Neuron (in vitro differentiated cells): ENCODE measurements around the gene FRYL.
"Not testable (repeated sequence)": the region's sequence is repeated elsewhere in the genome, so short reads cannot be mapped to it uniquely, and the experiment has no call there.

Experiments
- H2AFZ ChIP-seq: one replicate; pipeline ENCODE4 v1.6.1; 2013; ENCODE audit warnings: low read depth, mild to moderate bottlenecking, inconsistent platforms, low read length, moderate library complexity
- H3K27me3 ChIP-seq: one replicate; pipeline ENCODE4 v1.6.1; 2013; ENCODE audit warnings: low read length; ENCODE audit not compliant: insufficient read depth
- H3K36me3 ChIP-seq: one replicate; pipeline ENCODE4 v1.6.1; 2013; ENCODE audit warnings: low read length; ENCODE audit not compliant: insufficient read depth
- H3K4me1 ChIP-seq: one replicate; pipeline ENCODE4 v1.6.1; 2013; ENCODE audit warnings: low read length; ENCODE audit not compliant: insufficient read depth
- H3K4me3 ChIP-seq: 2 replicates; pipeline ENCODE4 v1.5.1; 2013; ENCODE audit warnings: mild to moderate bottlenecking, low read length, moderate library complexity
- H3K9me3 ChIP-seq: one replicate; pipeline ENCODE4 v1.6.1; 2013; ENCODE audit warnings: low read length

The FRYL gene

GRCh38 chr4:48475770-48476169 lies 304.3 kb downstream of the FRYL start:
- Histone ChIP-seq H3K9me3 (no peaks in the 10 kb centered on the region), H2AFZ (no peak overlapping the region), H3K4me3 (no peak overlapping the region), H3K4me1 (no peaks in the 10 kb centered on the region), H3K36me3 (no peaks in the 10 kb centered on the region), H3K27me3 (no peaks in the 10 kb centered on the region)

- Histone ChIP-seq H3K36me3 (no peaks in the 10 kb centered on the region), H3K4me3 (no peak overlapping the region), H3K4me1 (peaks cover 12% of the 10 kb centered on the region), H3K27me3 (no peaks in the 10 kb centered on the region), H3K9me3 (no peaks in the 10 kb centered on the region), H2AFZ (no peak overlapping the region)
Observed at GRCh38 chr4:48472794-48473193, 307.3 kb downstream of the FRYL start.

- Histone ChIP-seq H3K4me3 (no peak overlapping the region), H3K36me3 (no peaks in the 10 kb centered on the region)
Observed at GRCh38 chr4:48470570-48470969, 309.5 kb downstream of the FRYL start.

GRCh38 chr4:48470137-48470536 lies 309.9 kb downstream of the FRYL start:
- Histone ChIP-seq H3K9me3 (no peaks in the 10 kb centered on the region), H2AFZ (peak overlapping the region; percentile 1), H3K4me3 (no peak overlapping the region), H3K4me1 (peaks cover 12% of the 10 kb centered on the region), H3K27me3 (no peaks in the 10 kb centered on the region), H3K36me3 (no peaks in the 10 kb centered on the region)

More at GRCh38 chr4:48470570-48470969, 309.5 kb downstream of the FRYL start:
- H3K9me3 ChIP-seq, result no peaks in the 10 kb centered on the region
- H3K27me3 ChIP-seq, result no peaks in the 10 kb centered on the region
- H3K4me1 ChIP-seq, result peaks cover 12% of the 10 kb centered on the region
- peak overlapping the region; percentile 1 for H2AFZ ChIP-seq

- H3K27me3 ChIP-seq, result no peaks in the 10 kb centered on the region
Observed at GRCh38 chr4:48467891-48468290, 312.2 kb downstream of the FRYL start.

GRCh38 chr4:48467442-48467841 lies 312.6 kb downstream of the FRYL start:
- Histone ChIP-seq H3K27me3 (no peaks in the 10 kb centered on the region), H3K4me3 (no peak overlapping the region), H3K4me1 (peaks cover 12% of the 10 kb centered on the region), H3K36me3 (no peaks in the 10 kb centered on the region), H2AFZ (no peak overlapping the region), H3K9me3 (peaks cover 2% of the 10 kb centered on the region)

More at GRCh38 chr4:48467891-48468290, 312.2 kb downstream of the FRYL start:
- H3K4me3 ChIP-seq, result no peak overlapping the region
- H3K4me1 ChIP-seq, result peaks cover 12% of the 10 kb centered on the region
- H2AFZ ChIP-seq, result no peak overlapping the region
- peaks cover 2% of the 10 kb centered on the region for H3K9me3 ChIP-seq
- no peaks in the 10 kb centered on the region for H3K36me3 ChIP-seq

- Histone ChIP-seq H3K27me3 (no peaks in the 10 kb centered on the region), H3K36me3 (no peaks in the 10 kb centered on the region), H3K4me1 (no peaks in the 10 kb centered on the region), H3K4me3 (no peak overlapping the region), H3K9me3 (peaks cover 2% of the 10 kb centered on the region), H2AFZ (no peak overlapping the region)
Observed at GRCh38 chr4:48462363-48462762, 317.7 kb downstream of the FRYL start.

GRCh38 chr4:48461000-48461399 lies 319.1 kb downstream of the FRYL start:
- no peaks in the 10 kb centered on the region for H3K36me3 ChIP-seq
- H3K4me3 ChIP-seq, result no peak overlapping the region
- no peaks in the 10 kb centered on the region for H3K27me3 ChIP-seq
- no peak overlapping the region for H2AFZ ChIP-seq
- peaks cover 2% of the 10 kb centered on the region for H3K9me3 ChIP-seq
- no peaks in the 10 kb centered on the region for H3K4me1 ChIP-seq

GRCh38 chr4:48454591-48454990 lies 325.5 kb downstream of the FRYL start:
- Histone ChIP-seq H3K4me1 (no peaks in the 10 kb centered on the region), H3K27me3 (no peaks in the 10 kb centered on the region), H3K9me3 (no peaks in the 10 kb centered on the region), H3K4me3 (no peak overlapping the region), H3K36me3 (no peaks in the 10 kb centered on the region), H2AFZ (no peak overlapping the region)

GRCh38 chr4:48451656-48452055 lies 328.4 kb downstream of the FRYL start:
- H3K36me3 ChIP-seq, H3K4me1 ChIP-seq, H2AFZ ChIP-seq, H3K9me3 ChIP-seq, H3K4me3 ChIP-seq, H3K27me3 ChIP-seq: not testable (repeated sequence)

GRCh38 chr4:48450740-48451139 lies 329.3 kb downstream of the FRYL start:
- H3K36me3 ChIP-seq, result no peaks in the 10 kb centered on the region
- no peak overlapping the region for H2AFZ ChIP-seq
- no peak overlapping the region for H3K4me3 ChIP-seq
- no peaks in the 10 kb centered on the region for H3K9me3 ChIP-seq
- H3K27me3 ChIP-seq, result no peaks in the 10 kb centered on the region
- H3K4me1 ChIP-seq, result no peaks in the 10 kb centered on the region

GRCh38 chr4:48449151-48449550 lies 330.9 kb downstream of the FRYL start:
- Histone ChIP-seq H3K4me3 (no peak overlapping the region), H3K36me3 (no peaks in the 10 kb centered on the region), H3K4me1 (no peaks in the 10 kb centered on the region), H3K9me3 (no peaks in the 10 kb centered on the region), H3K27me3 (no peaks in the 10 kb centered on the region), H2AFZ (no peak overlapping the region)
